ENCODE data around the gene MED23.

Gene MED23

GRCh38 chr6:131640100-131640499, 12.1 kb upstream of the MED23 start:
- in situ Hi-C loops (cut with HindIII; ENCODE audit: low pct_ligation_motif_present, low sequenced_read_pairs) = no loop called here
- H3K4me3 ChIP-seq (ENCODE audit: low read depth, low read length) = no peak overlapping the region
- H3K27me3 ChIP-seq (replicated peaks) = no peaks in the 10 kb centered on the region
- no peak for TF ChIP-seq CTCF (IDR thresholded peaks at IDR 0.05; ENCODE audit: low read depth, low read length, missing control alignments)
- no peak overlapping the region for H3K27ac ChIP-seq
- no peak for DNase-seq
- no peaks in the 10 kb centered on the region for H3K36me3 ChIP-seq (replicated peaks)

GRCh38 chr6:131638013-131638412, 10.0 kb upstream of the MED23 start:
- no peak overlapping the region for H3K27ac ChIP-seq
- no peaks in the 10 kb centered on the region for H3K27me3 ChIP-seq (replicated peaks)
- in situ Hi-C loops (cut with HindIII; ENCODE audit: low pct_ligation_motif_present, low sequenced_read_pairs) = no loop called here
- H3K36me3 ChIP-seq (replicated peaks) = no peaks in the 10 kb centered on the region
- TF ChIP-seq CTCF (IDR thresholded peaks at IDR 0.05; ENCODE audit: low read depth, low read length, missing control alignments) = no peak
- H3K4me3 ChIP-seq (ENCODE audit: low read depth, low read length) = no peak overlapping the region
- no peak for DNase-seq

- H3K27ac ChIP-seq = no peak within 1 kb of the TSS
- no peaks in the 10 kb centered on the region for H3K27me3 ChIP-seq (replicated peaks)
- H3K4me3 ChIP-seq (ENCODE audit: low read depth, low read length) = no peak within 1 kb of the TSS
- TF ChIP-seq CTCF (IDR thresholded peaks at IDR 0.05; ENCODE audit: low read depth, low read length, missing control alignments) = no peak
- no peak for DNase-seq
- in situ Hi-C loops (cut with HindIII; ENCODE audit: low pct_ligation_motif_present, low sequenced_read_pairs) = no loop called here
- H3K36me3 ChIP-seq (replicated peaks) = no peaks in the 10 kb centered on the region
These were observed 9.1 kb upstream of the MED23 start, which contains the start of gene ENPP3 for GRCh38 chr6:131636880-131637792. TSS of gene ENPP3 (plus strand) at chr6:131637302. CDS start at chr6:131637385, 83 bp downstream.

GRCh38 chr6:131635384-131636340, 7.6 kb upstream of the MED23 start:
- Histone ChIP-seq H3K36me3 (replicated peaks) (no peaks in the 10 kb centered on the region), H3K27ac (no peak overlapping the region), H3K4me3 (ENCODE audit: low read depth, low read length) (no peak overlapping the region), H3K27me3 (replicated peaks) (no peaks in the 10 kb centered on the region)
- no peak for TF ChIP-seq CTCF (IDR thresholded peaks at IDR 0.05; ENCODE audit: low read depth, low read length, missing control alignments)
- in situ Hi-C loops (cut with HindIII; ENCODE audit: low pct_ligation_motif_present, low sequenced_read_pairs) = no loop called here
- DNase-seq = no peak

- DNase-seq = no peak
- Histone ChIP-seq H3K4me3 (ENCODE audit: low read depth, low read length) (no peak overlapping the region), H3K27me3 (replicated peaks) (no peaks in the 10 kb centered on the region), H3K36me3 (replicated peaks) (no peaks in the 10 kb centered on the region), H3K27ac (no peak overlapping the region)
- in situ Hi-C loops (cut with HindIII; ENCODE audit: low pct_ligation_motif_present, low sequenced_read_pairs) = no loop called here
- no peak for TF ChIP-seq CTCF (IDR thresholded peaks at IDR 0.05; ENCODE audit: low read depth, low read length, missing control alignments)
These were observed 3.7 kb upstream of the MED23 start for GRCh38 chr6:131631625-131632289.
